ENCODE data around the gene VIM. TPM values are rescaled to one million over a fixed set of nuclear protein-coding genes. Genes with fewer than 3 reads are reported as not detected.
A peak's percentile ranks its signal among the peaks of the same experiment; 100 is the strongest.

Gene VIM
- total and polyA plus RNA-seq, 10 of the 15 experiments (the other 5 are each of a cell fraction or from before 2014, with no cell fraction given) = 44.2 to 287 (median 188) TPM

- TF ChIP-seq, protein P1, sequence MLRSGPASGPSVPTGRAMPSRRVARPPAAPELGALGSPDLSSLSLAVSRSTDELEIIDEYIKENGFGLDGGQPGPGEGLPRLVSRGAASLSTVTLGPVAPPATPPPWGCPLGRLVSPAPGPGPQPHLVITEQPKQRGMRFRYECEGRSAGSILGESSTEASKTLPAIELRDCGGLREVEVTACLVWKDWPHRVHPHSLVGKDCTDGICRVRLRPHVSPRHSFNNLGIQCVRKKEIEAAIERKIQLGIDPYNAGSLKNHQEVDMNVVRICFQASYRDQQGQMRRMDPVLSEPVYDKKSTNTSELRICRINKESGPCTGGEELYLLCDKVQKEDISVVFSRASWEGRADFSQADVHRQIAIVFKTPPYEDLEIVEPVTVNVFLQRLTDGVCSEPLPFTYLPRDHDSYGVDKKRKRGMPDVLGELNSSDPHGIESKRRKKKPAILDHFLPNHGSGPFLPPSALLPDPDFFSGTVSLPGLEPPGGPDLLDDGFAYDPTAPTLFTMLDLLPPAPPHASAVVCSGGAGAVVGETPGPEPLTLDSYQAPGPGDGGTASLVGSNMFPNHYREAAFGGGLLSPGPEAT (IDR thresholded peaks at IDR 0.05; ENCODE audit: low read depth) = 0 out of 2 replicates have a peak, but pooled peaks have one; percentile 56
- TF ChIP-seq TCF3 (IDR thresholded peaks at IDR 0.05; ENCODE audit: borderline replicate concordance, insufficient read depth, low read depth, low read length) = no peak
- TF ChIP-seq HDAC2 (IDR thresholded peaks at IDR 0.05) = no peak
- TF ChIP-seq NFXL1 (IDR thresholded peaks at IDR 0.05; ENCODE audit: borderline replicate concordance) = no peak
- TF ChIP-seq SMAD1 (IDR thresholded peaks at IDR 0.05; ENCODE audit: low read depth, partially characterized antibody) = no peak
- TF ChIP-seq, protein P2, sequence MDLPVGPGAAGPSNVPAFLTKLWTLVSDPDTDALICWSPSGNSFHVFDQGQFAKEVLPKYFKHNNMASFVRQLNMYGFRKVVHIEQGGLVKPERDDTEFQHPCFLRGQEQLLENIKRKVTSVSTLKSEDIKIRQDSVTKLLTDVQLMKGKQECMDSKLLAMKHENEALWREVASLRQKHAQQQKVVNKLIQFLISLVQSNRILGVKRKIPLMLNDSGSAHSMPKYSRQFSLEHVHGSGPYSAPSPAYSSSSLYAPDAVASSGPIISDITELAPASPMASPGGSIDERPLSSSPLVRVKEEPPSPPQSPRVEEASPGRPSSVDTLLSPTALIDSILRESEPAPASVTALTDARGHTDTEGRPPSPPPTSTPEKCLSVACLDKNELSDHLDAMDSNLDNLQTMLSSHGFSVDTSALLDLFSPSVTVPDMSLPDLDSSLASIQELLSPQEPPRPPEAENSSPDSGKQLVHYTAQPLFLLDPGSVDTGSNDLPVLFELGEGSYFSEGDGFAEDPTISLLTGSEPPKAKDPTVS (IDR thresholded peaks at IDR 0.05; ENCODE audit: low read depth, low read length) = no peak
- TF ChIP-seq MYB (IDR thresholded peaks at IDR 0.05; ENCODE audit: borderline replicate concordance, low read depth, low read length) = no peak
- TF ChIP-seq NR2C1 (IDR thresholded peaks at IDR 0.05) = no peak
- TF ChIP-seq STAT3 (IDR thresholded peaks at IDR 0.05; ENCODE audit: low read depth, low read length) = no peak
- no peak for TF ChIP-seq NFYA (IDR thresholded peaks at IDR 0.05; ENCODE audit: borderline replicate concordance, low read depth, low read length)
- TF ChIP-seq POLR2AphosphoS2 (IDR thresholded peaks at IDR 0.05; ENCODE audit: low read depth, low read length) = peak; percentile 63; the same call in 1 of the 2 replicates
- no peak for TF ChIP-seq SMAD5 (IDR thresholded peaks at IDR 0.05; ENCODE audit: low read depth)
- TF ChIP-seq SKIL (IDR thresholded peaks at IDR 0.05; ENCODE audit: low read depth, poor library complexity, severe bottlenecking) = peak; percentile 9
- TF ChIP-seq BCL11A (IDR thresholded peaks at IDR 0.05; ENCODE audit: low read depth, low read length) = no peak
- peak; percentile 53 for TF ChIP-seq POLR2A (IDR thresholded peaks at IDR 0.05; ENCODE audit: low read depth, low read length)
- TF ChIP-seq ZNF207 (IDR thresholded peaks at IDR 0.05; ENCODE audit: borderline replicate concordance) = no peak
Observed at GRCh38 chr10:17228091-17229015, at the start of gene VIM (continued).
